H9 (cell line): Measurements from ENCODE around the gene TXNDC11. TPM values are rescaled to one million over a fixed set of nuclear protein-coding genes. Genes with fewer than 3 reads are reported as not detected.

ENCODE experiments used
- DNase-seq: peaks from one replicate; pipeline ENCODE4 v3.0.0-alpha.2; 2017
- H2AFZ ChIP-seq: one replicate; pipeline ENCODE4 v1.6.1; 2013; ENCODE audit warnings: mild to moderate bottlenecking, low read length, control low read depth, moderate library complexity
- H2AK5ac ChIP-seq: 2 replicates; pipeline ENCODE4 v1.6.1; 2013; ENCODE audit warnings: low read length, control low read depth, mixed read lengths; ENCODE audit not compliant: insufficient read length
- H2BK120ac ChIP-seq: one replicate; pipeline ENCODE4 v1.6.1; 2013; ENCODE audit warnings: low read depth, mild to moderate bottlenecking, low read length, control low read depth, inconsistent platforms; ENCODE audit not compliant: poor library complexity, severe bottlenecking
- H2BK12ac ChIP-seq: 2 replicates; pipeline ENCODE4 v1.6.1; 2013; ENCODE audit warnings: low read length, control low read depth, mixed read lengths, low read depth; ENCODE audit not compliant: insufficient read length
- H2BK15ac ChIP-seq: 2 replicates; pipeline ENCODE4 v1.6.1; 2013; ENCODE audit warnings: low read depth, low read length, control low read depth
- H2BK20ac ChIP-seq: one replicate; pipeline ENCODE4 v1.6.1; 2013; ENCODE audit warnings: low read depth, mild to moderate bottlenecking, low read length, control low read depth, inconsistent platforms; ENCODE audit not compliant: poor library complexity, severe bottlenecking
- H2BK5ac ChIP-seq: 2 replicates; pipeline ENCODE4 v1.6.1; 2013; ENCODE audit warnings: low read length, control low read depth, mixed read lengths; ENCODE audit not compliant: insufficient read length
- H3K14ac ChIP-seq: 2 replicates; pipeline ENCODE4 v1.6.1; 2013; ENCODE audit warnings: low read length, control low read depth; ENCODE audit not compliant: insufficient read depth
- H3K18ac ChIP-seq: 2 replicates; pipeline ENCODE4 v1.6.1; 2013; ENCODE audit warnings: low read depth, mild to moderate bottlenecking, mixed read lengths, low read length, control low read depth; ENCODE audit not compliant: insufficient read length
- H3K23ac ChIP-seq: 2 replicates; pipeline ENCODE4 v1.6.1; 2013; ENCODE audit warnings: low read length, control low read depth, mixed read lengths, low read depth; ENCODE audit not compliant: insufficient read length
- H3K23me2 ChIP-seq: 2 replicates; pipeline ENCODE4 v1.6.1; 2013; ENCODE audit warnings: low read depth, mild to moderate bottlenecking, mixed read lengths, low read length, control low read depth; ENCODE audit not compliant: insufficient read length, poor library complexity, severe bottlenecking
- H3K27ac ChIP-seq: 2 replicates; pipeline ENCODE4 v1.5.1; 2013; ENCODE audit warnings: low read length, control low read depth, mixed read lengths, low read depth; ENCODE audit not compliant: insufficient read length
- H3K27me3 ChIP-seq: 2 replicates; pipeline ENCODE4 v1.6.1; 2013; ENCODE audit warnings: low read length, control low read depth, inconsistent platforms; ENCODE audit not compliant: insufficient read depth
- H3K4ac ChIP-seq: 2 replicates; pipeline ENCODE4 v1.6.1; 2013; ENCODE audit warnings: low read depth, mild to moderate bottlenecking, control low read depth, inconsistent platforms, low read length, moderate library complexity
- H3K4me1 ChIP-seq: 2 replicates; pipeline ENCODE4 v1.6.1; 2013; ENCODE audit warnings: low read length, control low read depth, inconsistent platforms; ENCODE audit not compliant: insufficient read depth
- H3K4me2 ChIP-seq: 2 replicates; pipeline ENCODE4 v1.6.1; 2013; ENCODE audit warnings: low read length, control low read depth, mixed read lengths; ENCODE audit not compliant: insufficient read length, insufficient read depth
- H3K56ac ChIP-seq: 2 replicates; pipeline ENCODE4 v1.6.1; 2013; ENCODE audit warnings: low read depth, mild to moderate bottlenecking, mixed read lengths, low read length, control low read depth; ENCODE audit not compliant: insufficient read length
- H3K79me1 ChIP-seq: 2 replicates; pipeline ENCODE4 v1.6.1; 2013; ENCODE audit warnings: low read depth, mild to moderate bottlenecking, moderate library complexity, low read length, control low read depth, inconsistent platforms; ENCODE audit not compliant: insufficient read depth, poor library complexity, severe bottlenecking
- H3K79me2 ChIP-seq: 2 replicates; pipeline ENCODE4 v1.6.1; 2013; ENCODE audit warnings: low read length, control low read depth, inconsistent platforms; ENCODE audit not compliant: insufficient read depth
- H3K9ac ChIP-seq: 2 replicates; pipeline ENCODE4 v1.6.1; 2013; ENCODE audit warnings: low read length, control low read depth, mixed read lengths; ENCODE audit not compliant: insufficient read length; ENCODE audit errors: extremely low read depth
- H3K9me3 ChIP-seq: one replicate; pipeline ENCODE4 v1.6.1; 2013; ENCODE audit warnings: low read depth, low read length, inconsistent platforms; ENCODE audit not compliant: control insufficient read depth
- H3T11ph ChIP-seq: one replicate; pipeline ENCODE4 v1.6.1; 2013; ENCODE audit warnings: mild to moderate bottlenecking, low read length, control low read depth, inconsistent platforms
- H4K20me1 ChIP-seq: one replicate; pipeline ENCODE4 v1.6.1; 2013; ENCODE audit not compliant: control insufficient read depth, insufficient read length, insufficient read depth
- H4K5ac ChIP-seq: 2 replicates; pipeline ENCODE4 v1.6.1; 2013; ENCODE audit warnings: low read depth, mild to moderate bottlenecking, mixed read lengths, low read length, control low read depth; ENCODE audit not compliant: insufficient read length
- H4K8ac ChIP-seq: replicated peaks from 2 replicates; pipeline ENCODE4 v1.6.1; 2013; ENCODE audit warnings: low read length, control low read depth, mixed read lengths, low read depth; ENCODE audit not compliant: insufficient read length
- H4K91ac ChIP-seq: 2 replicates; pipeline ENCODE4 v1.6.1; 2013; ENCODE audit warnings: low read depth, mild to moderate bottlenecking, moderate library complexity, mixed read lengths, low read length, control low read depth; ENCODE audit not compliant: insufficient read length
- H3K27ac Mint-ChIP-seq, 3 experiments: 2 replicates in 2 of 3; 3 replicates in 1 of 3; pipeline ENCODE4 v1.8.0; 2020 to 2021; ENCODE audit warnings: mixed read lengths in 3 of 3, mild to moderate bottlenecking in 1 of 3, moderate library complexity in 1 of 3
- H3K27me3 Mint-ChIP-seq: 2 replicates; pipeline ENCODE4 v1.8.0; 2021; ENCODE audit warnings: low read depth, mild to moderate bottlenecking, moderate library complexity, mixed read lengths
- H3K36me3 Mint-ChIP-seq, 3 experiments: 2 replicates in 2 of 3; 3 replicates in 1 of 3; pipeline ENCODE4 v1.8.0; 2020 to 2021; ENCODE audit warnings: low read depth in 3 of 3, mixed read lengths in 3 of 3; ENCODE audit not compliant: insufficient read depth in 1 of 3
- H3K4me1 Mint-ChIP-seq, 2 experiments: 2 replicates each; pipeline ENCODE4 v1.8.0; 2020; ENCODE audit warnings: mixed read lengths in 2 of 2
- H3K4me3 Mint-ChIP-seq, 2 experiments: 2 replicates in 1 of 2; 3 replicates in 1 of 2; pipeline ENCODE4 v1.8.0; 2020 to 2021; ENCODE audit warnings: mild to moderate bottlenecking in 2 of 2, mixed read lengths in 2 of 2, moderate library complexity in 1 of 2
- H3K9me3 Mint-ChIP-seq, 2 experiments: 2 replicates in 1 of 2; 3 replicates in 1 of 2; pipeline ENCODE4 v1.8.0; 2020; ENCODE audit warnings: mild to moderate bottlenecking in 2 of 2, mixed read lengths in 2 of 2, moderate library complexity in 1 of 2
- WGBS: extraction: QIAGEN DNeasy Blood & Tissue Kit; methylation state at CpG from one replicate; pipeline ENCODE4 v1.1.7; 2013; ENCODE audit warnings: missing lambda C conversion rate, low lambda C conversion rate, mixed read lengths; ENCODE audit not compliant: insufficient read length; ENCODE audit errors: extremely low coverage; 5-methylcytosine and 5-hydroxymethylcytosine counted together
- total RNA-seq: library from RNA; stranded (reverse); gene quantifications from 2 replicates; pipeline ENCODE4 v1.2.1, GENCODE V29; 2021
- TF ChIP-seq, protein P1 (sequence below): fragments of 200-600 bp; sonication (generic); conservative IDR thresholded peaks from 3 replicates; pipeline ENCODE4 v1.8.0; 2021; ENCODE audit warnings: antibody characterized with exemption, mild to moderate bottlenecking

Gene TXNDC11
- total RNA-seq, 1 experiment from 2014 or later = 12.2 TPM

GRCh38 chr16:11651796-11652195 lies 90.9 kb downstream of the TXNDC11 start:
- H3K79me2 ChIP-seq = no peaks in the 10 kb centered on the region
- no peak overlapping the region for H3K23ac ChIP-seq
- Mint-ChIP-seq H3K27me3 (no peaks in the 10 kb centered on the region; the same call in 1 of the 2 replicates), H3K9me3 (no peaks in the 10 kb centered on the region; a peak in 1 of 5 replicates), H3K4me1 (no peaks in the 10 kb centered on the region), H3K4me3 (no peak overlapping the region), H3K36me3 (no peaks in the 10 kb centered on the region), H3K27ac (no peak overlapping the region)
- H2BK120ac ChIP-seq = no peak overlapping the region
- no peaks in the 10 kb centered on the region for H3K27me3 ChIP-seq
- no peak overlapping the region for H3K4me2 ChIP-seq
- H2BK12ac ChIP-seq = no peak overlapping the region
- H3K56ac ChIP-seq = no peak overlapping the region
- no peak overlapping the region for H3K9ac ChIP-seq
- no peak overlapping the region for H2AFZ ChIP-seq
- H4K5ac ChIP-seq = no peak overlapping the region
- no peaks in the 10 kb centered on the region for H3K4me1 ChIP-seq
- no peaks in the 10 kb centered on the region for H4K20me1 ChIP-seq
- H2BK5ac ChIP-seq = no peak overlapping the region
- DNase-seq = no peak
- H4K91ac ChIP-seq = no peak overlapping the region
- no peak overlapping the region for H3K14ac ChIP-seq
- no peak overlapping the region for H2BK15ac ChIP-seq
- no peaks in the 10 kb centered on the region for H3K79me1 ChIP-seq
- no peak overlapping the region for H3K27ac ChIP-seq
- H3K4ac ChIP-seq = no peak overlapping the region
- no CpG with 5 or more reads among the region's 8 CpGs for WGBS
- no peak overlapping the region for H3T11ph ChIP-seq
- H2BK20ac ChIP-seq = no peak overlapping the region
- no peaks in the 10 kb centered on the region for H3K9me3 ChIP-seq
- H4K8ac ChIP-seq = no peak overlapping the region
- no peaks in the 10 kb centered on the region for H3K23me2 ChIP-seq
- no peak overlapping the region for H2AK5ac ChIP-seq
- TF ChIP-seq, protein P1, sequence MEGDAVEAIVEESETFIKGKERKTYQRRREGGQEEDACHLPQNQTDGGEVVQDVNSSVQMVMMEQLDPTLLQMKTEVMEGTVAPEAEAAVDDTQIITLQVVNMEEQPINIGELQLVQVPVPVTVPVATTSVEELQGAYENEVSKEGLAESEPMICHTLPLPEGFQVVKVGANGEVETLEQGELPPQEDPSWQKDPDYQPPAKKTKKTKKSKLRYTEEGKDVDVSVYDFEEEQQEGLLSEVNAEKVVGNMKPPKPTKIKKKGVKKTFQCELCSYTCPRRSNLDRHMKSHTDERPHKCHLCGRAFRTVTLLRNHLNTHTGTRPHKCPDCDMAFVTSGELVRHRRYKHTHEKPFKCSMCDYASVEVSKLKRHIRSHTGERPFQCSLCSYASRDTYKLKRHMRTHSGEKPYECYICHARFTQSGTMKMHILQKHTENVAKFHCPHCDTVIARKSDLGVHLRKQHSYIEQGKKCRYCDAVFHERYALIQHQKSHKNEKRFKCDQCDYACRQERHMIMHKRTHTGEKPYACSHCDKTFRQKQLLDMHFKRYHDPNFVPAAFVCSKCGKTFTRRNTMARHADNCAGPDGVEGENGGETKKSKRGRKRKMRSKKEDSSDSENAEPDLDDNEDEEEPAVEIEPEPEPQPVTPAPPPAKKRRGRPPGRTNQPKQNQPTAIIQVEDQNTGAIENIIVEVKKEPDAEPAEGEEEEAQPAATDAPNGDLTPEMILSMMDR = no peak
- H3K18ac ChIP-seq = no peak overlapping the region
